Lower leg skin (tissue), 4 donors: ENCODE results near the gene CDKAL1. TPM values are rescaled to one million over a fixed set of nuclear protein-coding genes. Genes with fewer than 3 reads are reported as not detected.

ENCODE experiments used
- DNase-seq, 2 donors: peaks; one replicate each; pipeline ENCODE4 v3.0.0-alpha.2; 2019; ENCODE audit warnings: low spot score in 2 of 2
- H3K4me3 ChIP-seq: fragments of 200-600 bp; sonication (generic); 2 replicates; pipeline ENCODE4 v1.5.1; 2017; ENCODE audit warnings: mild to moderate bottlenecking, low read depth; ENCODE audit not compliant: poor library complexity, severe bottlenecking
- CTCF ChIP-seq, 3 donors: fragments of 450-650 bp; IDR thresholded peaks; one replicate each; pipeline ENCODE4 v1.5.1; 2016; ENCODE audit warnings: antibody characterized with exemption in 3 of 3, mild to moderate bottlenecking in 3 of 3, moderate library complexity in 2 of 3
- POLR2A ChIP-seq, 2 donors: fragments of 450-650 bp; IDR thresholded peaks; one replicate each; pipeline ENCODE4 v1.6.1; 2016 to 2017; ENCODE audit warnings: antibody characterized with exemption in 2 of 2, mild to moderate bottlenecking in 1 of 2, moderate library complexity in 1 of 2
- WGBS, 2 donors: methylation state at CpG; one replicate each; pipeline ENCODE4 v1.1.5; 2018; 5-methylcytosine and 5-hydroxymethylcytosine counted together
- intact Hi-C: fragments of 100-400 bp; cut with DNase I; formaldehyde crosslinking; loops from one replicate; pipeline ENCODE4 v1.15.0; 2023; ENCODE audit warnings: low total_unique reads
- total RNA-seq, 4 donors: library from RNA; depleted of rRNA; stranded (reverse); fragments of >200 nt; gene quantifications; one replicate each; pipeline ENCODE4 v1.1.0, GENCODE V29; 2016

The CDKAL1 gene
- total RNA-seq, 4 donors from 2014 or later = 10.3 to 18.0 (median 11.6) TPM

GRCh38 chr6:21228411-21228810 is 694.2 kb downstream of the CDKAL1 start:
- WGBS, 2 donors = 89 to 94% methylated on average over 2 of the region's 2 CpGs
- TF ChIP-seq CTCF (IDR thresholded peaks at IDR 0.05) = no peak
- TF ChIP-seq POLR2A (IDR thresholded peaks at IDR 0.05) = no peak
- intact Hi-C loops = no loop called here
- H3K4me3 ChIP-seq = no peak overlapping the region
- DNase-seq = no peak

- TF ChIP-seq CTCF (IDR thresholded peaks at IDR 0.05) (no peak), POLR2A (IDR thresholded peaks at IDR 0.05) (no peak)
- intact Hi-C loops = no loop called here
- H3K4me3 ChIP-seq = no peak overlapping the region
- 86 to 87% methylated on average over 6 of the region's 6 CpGs for WGBS, 2 donors
- no peak for DNase-seq
Measured at GRCh38 chr6:21228876-21229460, 694.7 kb downstream of the CDKAL1 start.

GRCh38 chr6:21230536-21230935 is 696.3 kb downstream of the CDKAL1 start:
- no peak for DNase-seq
- H3K4me3 ChIP-seq = no peak overlapping the region
- intact Hi-C loops = no loop called here
- TF ChIP-seq POLR2A (IDR thresholded peaks at IDR 0.05) = no peak
- TF ChIP-seq CTCF (IDR thresholded peaks at IDR 0.05) = no peak
- 75 to 87% methylated on average over 5 of the region's 5 CpGs for WGBS, 2 donors

GRCh38 chr6:21235162-21235561 is 700.9 kb downstream of the CDKAL1 start:
- H3K4me3 ChIP-seq = no peak overlapping the region
- intact Hi-C loops = no loop called here
- no peak for TF ChIP-seq POLR2A (IDR thresholded peaks at IDR 0.05)
- no peak for TF ChIP-seq CTCF (IDR thresholded peaks at IDR 0.05)
- no peak for DNase-seq

- intact Hi-C loops = no loop called here
- WGBS, 2 donors = 92 to 98% methylated on average over 2 of the region's 2 CpGs
- H3K4me3 ChIP-seq = no peak overlapping the region
- no peak for DNase-seq
- TF ChIP-seq POLR2A (IDR thresholded peaks at IDR 0.05) (no peak), CTCF (IDR thresholded peaks at IDR 0.05) (no peak)
Measured at GRCh38 chr6:21238208-21238607, 704.0 kb downstream of the CDKAL1 start.

- no peak for DNase-seq
- TF ChIP-seq CTCF (IDR thresholded peaks at IDR 0.05) (no peak), POLR2A (IDR thresholded peaks at IDR 0.05) (no peak)
- intact Hi-C loops = no loop called here
- no peak overlapping the region for H3K4me3 ChIP-seq
- WGBS, 2 donors = 96 to 98% methylated on average over 2 of the region's 2 CpGs
Measured at GRCh38 chr6:21240709-21241108, 706.5 kb downstream of the CDKAL1 start.
